GM21529 (cell line): ENCODE data around the gene FAM76B.
"Not testable (repeated sequence)": the region's sequence is repeated elsewhere in the genome, so short reads cannot be mapped to it uniquely, and the experiment has no call there.

Experiments
- ATAC-seq: cut with Tn5 transposase; IDR thresholded peaks from one replicate; pipeline ENCODE4 v1.9.1; 2021; ENCODE audit not compliant: unreplicated experiment

Gene FAM76B

GRCh38 chr11:95789506-95790122, at the start of gene FAM76B:
Gene FAM76B, minus strand, starts transcription at chr11:95789782. Its CDS starts 304 bp downstream, at chr11:95789478.
- peak; percentile 70 for ATAC-seq

- peak; percentile 97 for ATAC-seq
Observed at GRCh38 chr11:95835768-95836488, 46.3 kb upstream of the FAM76B start.

GRCh38 chr11:95835351-95835750, 45.8 kb upstream of the FAM76B start:
- no peak for ATAC-seq

GRCh38 chr11:95833378-95833777, 43.8 kb upstream of the FAM76B start:
- ATAC-seq = no peak

GRCh38 chr11:95832763-95833162, 43.2 kb upstream of the FAM76B start:
- no peak for ATAC-seq

- ATAC-seq = no peak
Observed at GRCh38 chr11:95831198-95831883, 41.8 kb upstream of the FAM76B start.

GRCh38 chr11:95829580-95830259, 40.1 kb upstream of the FAM76B start:
- no peak for ATAC-seq

GRCh38 chr11:95827696-95828095, 38.1 kb upstream of the FAM76B start:
- no peak for ATAC-seq

GRCh38 chr11:95821640-95822039, 32.1 kb upstream of the FAM76B start:
- no peak for ATAC-seq

GRCh38 chr11:95816037-95816436, 26.5 kb upstream of the FAM76B start:
- ATAC-seq = no peak

- ATAC-seq = not testable (repeated sequence)
Observed at GRCh38 chr11:95811052-95811451, 21.5 kb upstream of the FAM76B start.

- ATAC-seq = not testable (repeated sequence)
Observed at GRCh38 chr11:95806464-95806863, 16.9 kb upstream of the FAM76B start.

GRCh38 chr11:95805869-95806268, 16.3 kb upstream of the FAM76B start:
- no peak for ATAC-seq

GRCh38 chr11:95803973-95804372, 14.4 kb upstream of the FAM76B start:
- no peak for ATAC-seq

GRCh38 chr11:95802806-95803205, 13.2 kb upstream of the FAM76B start:
- ATAC-seq = no peak

GRCh38 chr11:95800438-95800837, 10.9 kb upstream of the FAM76B start:
- ATAC-seq = no peak

- ATAC-seq = no peak
Observed at GRCh38 chr11:95799546-95799945, 10.0 kb upstream of the FAM76B start.

GRCh38 chr11:95796501-95796900, 6.9 kb upstream of the FAM76B start:
- no peak for ATAC-seq

GRCh38 chr11:95795627-95796295, 6.2 kb upstream of the FAM76B start:
- ATAC-seq = no peak

GRCh38 chr11:95794086-95794485, 4.5 kb upstream of the FAM76B start:
- ATAC-seq = no peak

GRCh38 chr11:95793116-95793515, 3.5 kb upstream of the FAM76B start:
- ATAC-seq = no peak
